ENCODE data around the gene SYNGR2.

SYNGR2 gene

DNA sequence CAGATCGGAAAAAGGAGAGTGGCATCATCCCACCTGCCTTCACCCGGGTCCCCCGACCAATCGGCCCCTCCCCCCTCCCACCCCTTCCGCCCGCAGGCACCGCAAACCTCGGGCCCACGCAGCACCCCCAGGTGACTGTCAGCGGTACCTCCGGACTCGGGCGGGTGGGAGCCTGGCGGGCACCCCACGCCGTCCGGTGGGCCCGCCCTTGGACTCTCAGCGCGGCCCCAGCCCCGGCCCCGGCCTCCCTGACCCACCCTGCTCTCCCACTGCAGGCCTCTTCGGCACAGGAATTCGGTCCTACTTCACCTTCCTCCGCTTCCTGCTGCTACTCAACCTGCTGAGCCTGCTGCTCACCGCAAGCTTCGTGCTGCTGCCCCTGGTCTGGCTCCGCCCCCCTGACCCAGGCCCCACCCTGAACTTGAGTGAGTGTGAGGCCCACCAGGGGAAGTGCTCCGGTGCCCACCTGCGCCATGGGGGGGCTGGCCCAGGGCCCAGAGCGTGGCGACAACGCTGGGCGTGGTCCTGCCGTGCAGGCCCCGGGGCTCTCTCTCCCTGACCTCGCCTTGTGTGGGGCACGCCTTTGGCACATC lies 36.2 kb upstream of the SYNGR2 start:
- H3K27ac ChIP-seq, result peak overlapping the region in 10 of 11 experiments; percentile 19 to 95 (median 89); a peak in 17 of 22 replicates
- peaks cover 73 to 88% (median 83%) of the 10 kb centered on the region in 10 experiments for H3K4me1 ChIP-seq
- no peaks in the 10 kb centered on the region for H3K27me3 ChIP-seq
- no peaks in the 10 kb centered on the region for H3K9me3 ChIP-seq (replicated peaks in 1 of 11)
- H3K36me3 ChIP-seq, result peaks cover 9 to 49% (median 28%) of the 10 kb centered on the region in 11 experiments; a peak in 21 of 22 replicates
- H4K20me1 ChIP-seq, result peaks cover 0 to 57% (median 31%) of the 10 kb centered on the region in 11 experiments; a peak in 17 of 22 replicates
- H3K9ac ChIP-seq, result peak overlapping the region; percentile 70 to 95 (median 89)
- TF ChIP-seq Cebpa-rat (IDR thresholded peaks at IDR 0.05), result no peak
- peak overlapping the region; percentile 94 to 100 (median 99) for H3K4me2 ChIP-seq
- peak overlapping the region; percentile 60 to 92 (median 74) for H3K4me3 ChIP-seq

- peak overlapping the region; percentile 70 to 95 (median 89); a peak in 21 of 22 replicates for H3K9ac ChIP-seq
- H4K20me1 ChIP-seq, result peaks cover 0 to 63% (median 37%) of the 10 kb centered on the region in 11 experiments; a peak in 17 of 22 replicates
- peaks cover 78 to 90% (median 87%) of the 10 kb centered on the region in 10 experiments for H3K4me1 ChIP-seq
- H3K9me3 ChIP-seq (replicated peaks in 1 of 11), result no peaks in the 10 kb centered on the region
- no peak for TF ChIP-seq Cebpa-rat (IDR thresholded peaks at IDR 0.05)
- H3K4me2 ChIP-seq, result peak overlapping the region; percentile 94 to 100 (median 99)
- H3K27me3 ChIP-seq, result no peaks in the 10 kb centered on the region
- H3K27ac ChIP-seq, result peak overlapping the region in 8 of 11 experiments; percentile 19 to 95 (median 91); a peak in 13 of 22 replicates
- H3K36me3 ChIP-seq, result peaks cover 9 to 52% (median 28%) of the 10 kb centered on the region in 11 experiments; a peak in 21 of 22 replicates
- peak overlapping the region; percentile 60 to 92 (median 74) for H3K4me3 ChIP-seq
Observed at GRCh38 chr17:78132767-78133178, 35.6 kb upstream of the SYNGR2 start.

- H3K27me3 ChIP-seq, result no peaks in the 10 kb centered on the region
- H4K20me1 ChIP-seq, result peaks cover 0 to 69% (median 43%) of the 10 kb centered on the region in 11 experiments; a peak in 17 of 22 replicates
- peak overlapping the region in 7 of 11 experiments; percentile 21 to 95 (median 41); a peak in 13 of 22 replicates for H3K27ac ChIP-seq
- H3K4me3 ChIP-seq, result peak overlapping the region; percentile 6 to 92 (median 74); a peak in 18 of 20 replicates
- peak overlapping the region; percentile 94 to 100 (median 99) for H3K4me2 ChIP-seq
- peaks cover 84 to 96% (median 92%) of the 10 kb centered on the region in 10 experiments for H3K4me1 ChIP-seq
- no peaks in the 10 kb centered on the region for H3K9me3 ChIP-seq (replicated peaks in 1 of 11)
- H3K36me3 ChIP-seq, result peaks cover 9 to 52% (median 28%) of the 10 kb centered on the region in 11 experiments; a peak in 21 of 22 replicates
- TF ChIP-seq Cebpa-rat (IDR thresholded peaks at IDR 0.05), result no peak
- H3K9ac ChIP-seq, result peak overlapping the region; percentile 70 to 95 (median 89); a peak in 20 of 22 replicates
Observed at GRCh38 chr17:78133179-78133951, 35.0 kb upstream of the SYNGR2 start.

DNA sequence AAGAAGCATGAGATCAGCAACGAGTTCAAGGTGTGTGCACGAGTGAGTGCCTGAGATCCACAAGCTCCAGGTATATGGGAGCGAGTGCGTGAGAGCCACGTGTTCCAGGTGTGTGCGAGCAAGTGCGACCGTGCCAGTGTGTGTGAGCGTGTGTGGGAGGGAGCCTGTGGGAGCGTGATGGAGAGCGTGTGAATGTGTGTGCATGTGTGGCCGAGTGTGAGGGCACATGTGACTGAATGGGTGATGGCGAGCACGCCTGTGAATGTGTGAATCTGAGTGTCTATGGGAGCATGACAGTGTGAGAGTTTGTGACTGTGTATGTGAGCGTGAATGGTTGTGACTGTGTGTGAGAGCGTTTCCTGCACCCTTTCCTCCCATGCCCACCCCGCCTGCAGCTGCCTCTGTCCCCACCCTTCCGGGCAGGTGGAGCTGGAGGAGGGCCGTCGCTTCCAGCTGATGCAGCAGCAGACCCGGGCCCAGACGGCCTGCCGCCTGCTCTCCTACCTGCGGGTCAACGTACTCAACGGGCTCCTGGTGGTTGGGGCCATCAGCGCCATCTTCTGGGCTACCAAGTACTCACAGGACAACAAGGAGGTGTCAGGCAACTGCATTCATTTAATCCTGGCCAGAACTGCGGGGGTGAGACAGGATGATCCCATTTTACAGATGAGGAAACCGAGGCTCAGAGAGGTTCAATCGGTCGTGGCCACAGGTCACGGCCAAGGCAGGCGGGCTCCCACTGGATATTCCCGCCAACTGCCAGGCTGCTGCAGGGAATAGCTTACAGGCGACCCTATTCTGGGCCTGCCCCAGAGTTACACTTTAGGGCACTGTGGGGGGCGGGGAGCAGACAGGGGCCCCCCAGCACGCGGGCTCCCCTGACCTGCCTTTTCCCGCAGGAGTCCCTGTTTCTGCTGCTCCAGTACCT lies 34.1 kb upstream of the SYNGR2 start:
- Histone ChIP-seq H4K20me1 (peaks cover 0 to 78% (median 45%) of the 10 kb centered on the region in 11 experiments; a peak in 17 of 22 replicates), H3K9me3 (replicated peaks in 1 of 11) (no peaks in the 10 kb centered on the region), H3K9ac (peak overlapping the region; percentile 25 to 94 (median 89); a peak in 16 of 22 replicates), H3K4me2 (peak overlapping the region; percentile 94 to 100 (median 99)), H3K27ac (peak overlapping the region in 6 of 11 experiments; percentile 30 to 95 (median 38); a peak in 7 of 22 replicates), H3K4me3 (peak overlapping the region in 9 of 10 experiments; percentile 6 to 92 (median 78); a peak in 17 of 20 replicates), H3K27me3 (no peaks in the 10 kb centered on the region), H3K4me1 (peaks cover 87 to 100% (median 96%) of the 10 kb centered on the region in 10 experiments), H3K36me3 (peaks cover 9 to 52% (median 28%) of the 10 kb centered on the region in 11 experiments; a peak in 21 of 22 replicates)
- no peak for TF ChIP-seq Cebpa-rat (IDR thresholded peaks at IDR 0.05)

DNA sequence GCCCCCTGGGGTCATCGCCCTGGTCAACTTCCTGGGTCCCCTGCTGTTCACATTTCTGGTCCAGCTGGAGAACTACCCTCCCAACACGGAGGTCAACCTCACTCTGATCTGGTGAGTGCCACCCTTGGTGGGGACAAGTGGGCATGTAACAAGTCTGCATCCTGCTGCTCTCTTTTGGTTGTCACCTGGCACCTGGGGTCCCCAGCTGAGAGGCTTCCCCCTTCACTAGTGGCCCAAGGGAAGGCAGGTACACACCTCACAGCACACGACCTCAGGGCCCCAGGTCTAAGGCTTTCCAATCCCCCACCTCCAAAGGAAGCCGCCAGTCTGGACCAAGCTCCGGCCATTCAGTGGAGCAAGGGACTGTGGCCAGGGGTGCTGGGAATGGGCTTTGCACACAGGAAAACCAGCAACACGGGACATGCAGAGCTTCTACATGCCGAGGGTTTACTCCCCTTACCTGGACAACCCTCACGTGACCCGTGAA lies 33.4 kb upstream of the SYNGR2 start:
- H4K20me1 ChIP-seq, result peaks cover 0 to 83% (median 45%) of the 10 kb centered on the region in 11 experiments; a peak in 17 of 22 replicates
- no peak for TF ChIP-seq Cebpa-rat (IDR thresholded peaks at IDR 0.05)
- peak overlapping the region in 4 of 11 experiments; percentile 7 to 87 (median 9); a peak in 3 of 22 replicates for H3K9ac ChIP-seq
- peaks cover 83 to 97% (median 93%) of the 10 kb centered on the region in 10 experiments for H3K4me1 ChIP-seq
- H3K27me3 ChIP-seq, result no peaks in the 10 kb centered on the region
- peaks cover 9 to 52% (median 28%) of the 10 kb centered on the region in 11 experiments; a peak in 21 of 22 replicates for H3K36me3 ChIP-seq
- H3K27ac ChIP-seq, result peak overlapping the region in 2 of 11 experiments; percentile 30 to 42; a peak in 3 of 22 replicates
- no peak overlapping the region for H3K4me3 ChIP-seq
- peak overlapping the region; percentile 94 to 100 (median 99); a peak in 21 of 22 replicates for H3K4me2 ChIP-seq
- H3K9me3 ChIP-seq (replicated peaks in 1 of 11), result no peaks in the 10 kb centered on the region

GRCh38 chr17:78135858-78136500 lies 32.4 kb upstream of the SYNGR2 start:
- Histone ChIP-seq H3K27ac (0 out of 22 replicates have a peak overlapping the region, but pooled peaks of 1 of the 11 experiments have one; percentile 9), H3K9me3 (replicated peaks in 1 of 11) (no peaks in the 10 kb centered on the region), H3K4me1 (peaks cover 80 to 96% (median 90%) of the 10 kb centered on the region in 10 experiments), H3K4me3 (no peak overlapping the region), H3K9ac (no peak overlapping the region; a peak in 1 of 22 replicates), H3K27me3 (no peaks in the 10 kb centered on the region), H3K4me2 (peak overlapping the region in 4 of 11 experiments; percentile 76 to 100 (median 88); a peak in 6 of 22 replicates), H4K20me1 (peaks cover 0 to 90% (median 45%) of the 10 kb centered on the region in 11 experiments; a peak in 18 of 22 replicates), H3K36me3 (peaks cover 9 to 56% (median 28%) of the 10 kb centered on the region in 11 experiments; a peak in 21 of 22 replicates)
- TF ChIP-seq Cebpa-rat (IDR thresholded peaks at IDR 0.05), result 0 out of 22 replicates have a peak, but pooled peaks of 3 of the 11 experiments have one; percentile 8 to 36 (median 14)
